ENCODE data around the gene CIB4.

CIB4 gene

DNA sequence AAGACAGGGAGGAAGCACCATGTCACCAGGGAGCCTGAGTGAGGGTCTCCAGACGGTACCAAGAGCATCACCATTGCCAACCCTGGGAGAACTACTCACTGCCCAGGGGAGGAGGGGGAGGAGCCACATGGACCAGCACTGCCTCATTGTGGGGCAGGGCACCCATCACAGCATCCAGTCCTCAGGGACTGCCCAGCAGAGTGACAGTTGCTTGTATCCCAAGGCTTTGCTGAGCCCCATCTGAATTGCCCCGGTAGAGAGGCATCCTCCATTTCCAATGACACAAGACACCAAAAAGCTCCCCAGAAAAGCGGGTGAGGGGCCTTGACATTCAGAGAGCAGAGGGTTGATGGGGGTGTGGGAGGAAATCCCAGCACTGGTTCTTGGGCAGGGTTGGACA lies 6.8 kb upstream of the CIB4 start:
- H3K9ac ChIP-seq (ENCODE audit: low read depth, low read length, poor library complexity), result peak overlapping the region; percentile 53
- H3K27me3 ChIP-seq (ENCODE audit: control insufficient read depth in 3 of 3, insufficient read depth in 3 of 3, low read depth in 1 of 3, low read length in 3 of 3), result peaks cover 0 to 7% (median 0%) of the 10 kb centered on the region in 3 experiments
- peak overlapping the region; percentile 32 for H3K18ac ChIP-seq (ENCODE audit: low read length)
- no peak overlapping the region for H2BK5ac ChIP-seq (ENCODE audit: low read length)
- no peak overlapping the region for H2BK120ac ChIP-seq (ENCODE audit: low read depth, low read length)
- H2BK12ac ChIP-seq (ENCODE audit: low read length), result peak overlapping the region; percentile 23
- H3K4me3 ChIP-seq (ENCODE audit: low read length in 2 of 2), result no peak overlapping the region
- WGBS, 2 donors (ENCODE audit: extremely low coverage in 2 of 2, insufficient read length in 2 of 2, insufficient replicate concordance in 1 of 2), result no CpG with 5 or more reads among the region's 3 CpGs
- no peak overlapping the region for H3K4ac ChIP-seq (ENCODE audit: low read length)
- DNase-seq (ENCODE audit: low spot score), result no peak
- peak overlapping the region; percentile 20 for H2AK5ac ChIP-seq (ENCODE audit: low read depth, low read length)
- H3K4me2 ChIP-seq (ENCODE audit: insufficient read depth, low read length, poor library complexity, severe bottlenecking), result no peak overlapping the region
- H3K36me3 ChIP-seq (replicated peaks in 1 of 2; ENCODE audit: control insufficient read depth in 2 of 2, insufficient read depth in 2 of 2, low read length in 2 of 2), result no peaks in the 10 kb centered on the region
- no peak overlapping the region for H3K23ac ChIP-seq (ENCODE audit: low read depth, low read length, poor library complexity)
- H2BK15ac ChIP-seq (ENCODE audit: low read length), result peak overlapping the region; percentile 53
- H4K91ac ChIP-seq (ENCODE audit: low read depth, low read length, poor library complexity), result no peak overlapping the region
- peaks cover 0 to 3% of the 10 kb centered on the region in 2 donors for H3K9me3 ChIP-seq (replicated peaks in 1 of 2; ENCODE audit: control insufficient read depth in 2 of 2, insufficient read depth in 1 of 2, low read depth in 1 of 2, low read length in 2 of 2)
- H3K27ac ChIP-seq (replicated peaks; ENCODE audit: low read length), result no peak overlapping the region
- no peak overlapping the region for H3K14ac ChIP-seq (ENCODE audit: low read length)
- no peak overlapping the region for H4K8ac ChIP-seq (ENCODE audit: low read depth, low read length)
- H3K4me1 ChIP-seq (ENCODE audit: control insufficient read depth in 2 of 2, insufficient read depth in 1 of 2, low read depth in 1 of 2, low read length in 2 of 2), result peaks cover 13 to 16% of the 10 kb centered on the region in 2 donors
- no peak overlapping the region for H2AFZ ChIP-seq (ENCODE audit: low read length)
- H3K79me1 ChIP-seq (ENCODE audit: low read depth, low read length), result no peaks in the 10 kb centered on the region

DNA sequence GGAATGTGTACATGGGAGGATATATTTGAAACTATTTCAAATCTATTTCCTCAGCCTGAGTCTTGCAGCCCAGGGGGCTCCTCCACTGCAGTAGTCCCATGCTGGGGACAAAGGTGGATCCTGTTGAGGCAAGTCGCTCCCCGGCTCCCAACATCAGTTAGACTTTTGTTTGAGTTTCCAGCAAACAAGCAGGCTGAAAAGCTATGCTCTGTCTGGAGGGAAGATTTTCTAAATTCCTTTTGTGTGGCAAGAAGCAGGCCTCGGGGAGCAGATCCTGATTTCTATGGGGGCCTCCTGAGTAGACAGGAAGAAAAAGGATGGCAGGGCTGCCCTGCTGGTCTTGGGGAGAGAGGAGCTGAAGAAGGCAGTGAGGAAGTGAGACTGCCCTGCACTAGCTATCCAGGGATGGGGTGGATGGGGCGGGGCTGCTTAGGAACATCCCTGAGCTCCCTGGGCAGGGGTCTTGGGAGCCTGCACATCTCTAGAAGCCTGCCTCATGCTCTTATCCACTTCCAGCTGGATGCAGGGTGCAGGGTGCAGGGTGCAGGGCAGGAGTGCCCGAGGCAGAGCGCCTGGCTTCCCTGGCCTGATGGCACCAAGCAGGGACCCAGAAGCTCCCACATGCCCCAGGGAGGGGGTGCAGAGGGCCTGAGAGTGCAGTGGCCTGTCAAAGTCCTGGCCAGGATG lies 6.0 kb upstream of the CIB4 start:
- peaks cover 14 to 19% of the 10 kb centered on the region in 2 donors for H3K4me1 ChIP-seq (ENCODE audit: control insufficient read depth in 2 of 2, insufficient read depth in 1 of 2, low read depth in 1 of 2, low read length in 2 of 2)

DNA sequence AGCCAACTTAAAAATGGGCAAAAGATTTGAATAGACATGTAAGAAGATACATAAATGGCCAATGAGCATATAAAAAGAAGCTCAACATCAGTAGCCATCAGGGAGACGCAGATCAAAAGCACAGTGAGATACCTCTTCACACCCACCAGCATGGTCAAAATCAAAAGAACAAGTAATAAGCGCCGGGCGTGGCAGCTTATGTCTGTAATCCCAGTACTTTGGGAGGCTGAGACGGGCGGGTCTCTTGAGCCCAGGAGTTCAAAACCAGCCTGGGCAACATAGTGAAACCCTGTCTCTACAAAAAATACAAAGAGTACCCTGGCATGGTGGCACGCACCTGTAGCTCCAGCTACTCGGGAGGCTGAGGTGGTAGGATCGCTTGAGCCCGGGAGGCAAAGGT lies 4.6 kb upstream of the CIB4 start:
- Histone ChIP-seq H3K79me1 (ENCODE audit: low read depth, low read length) (no peaks in the 10 kb centered on the region), H3K4me2 (ENCODE audit: insufficient read depth, low read length, poor library complexity, severe bottlenecking) (no peak overlapping the region), H3K9me3 (replicated peaks in 1 of 2; ENCODE audit: control insufficient read depth in 2 of 2, insufficient read depth in 1 of 2, low read depth in 1 of 2, low read length in 2 of 2) (peaks cover 0 to 3% of the 10 kb centered on the region in 2 donors), H3K9ac (ENCODE audit: low read depth, low read length, poor library complexity) (no peak overlapping the region), H3K18ac (ENCODE audit: low read length) (no peak overlapping the region), H2BK120ac (ENCODE audit: low read depth, low read length) (no peak overlapping the region), H3K4me1 (ENCODE audit: control insufficient read depth in 2 of 2, insufficient read depth in 1 of 2, low read depth in 1 of 2, low read length in 2 of 2) (peaks cover 14 to 21% of the 10 kb centered on the region in 2 donors), H3K4me3 (ENCODE audit: low read length in 2 of 2) (no peak overlapping the region), H3K27me3 (ENCODE audit: control insufficient read depth in 3 of 3, insufficient read depth in 3 of 3, low read depth in 1 of 3, low read length in 3 of 3) (peaks cover 0 to 12% (median 0%) of the 10 kb centered on the region in 3 experiments), H3K14ac (ENCODE audit: low read length) (no peak overlapping the region), H3K23ac (ENCODE audit: low read depth, low read length, poor library complexity) (no peak overlapping the region), H2BK5ac (ENCODE audit: low read length) (no peak overlapping the region), H3K36me3 (replicated peaks in 1 of 2; ENCODE audit: control insufficient read depth in 2 of 2, insufficient read depth in 2 of 2, low read length in 2 of 2) (no peaks in the 10 kb centered on the region), H3K27ac (replicated peaks; ENCODE audit: low read length) (no peak overlapping the region), H4K8ac (ENCODE audit: low read depth, low read length) (no peak overlapping the region), H2BK15ac (ENCODE audit: low read length) (no peak overlapping the region), H4K91ac (ENCODE audit: low read depth, low read length, poor library complexity) (no peak overlapping the region), H2AFZ (ENCODE audit: low read length) (no peak overlapping the region), H2BK12ac (ENCODE audit: low read length) (no peak overlapping the region), H3K4ac (ENCODE audit: low read length) (no peak overlapping the region), H2AK5ac (ENCODE audit: low read depth, low read length) (no peak overlapping the region)
- no peak for DNase-seq (ENCODE audit: low spot score)
- no CpG with 5 or more reads among the region's 10 CpGs for WGBS, 2 donors (ENCODE audit: extremely low coverage in 2 of 2, insufficient read length in 2 of 2, insufficient replicate concordance in 1 of 2)

More for the DNA sequence above, 6.0 kb upstream of the CIB4 start:
- no peak overlapping the region for H2BK15ac ChIP-seq (ENCODE audit: low read length)
- H3K4me3 ChIP-seq (ENCODE audit: low read length in 2 of 2), result peak overlapping the region in 1 of 2 donors; percentile 53
- H3K14ac ChIP-seq (ENCODE audit: low read length), result no peak overlapping the region
- H3K4ac ChIP-seq (ENCODE audit: low read length), result no peak overlapping the region
- no peak overlapping the region for H4K8ac ChIP-seq (ENCODE audit: low read depth, low read length)
- peak; percentile 49 for DNase-seq (ENCODE audit: low spot score)
- H3K36me3 ChIP-seq (replicated peaks in 1 of 2; ENCODE audit: control insufficient read depth in 2 of 2, insufficient read depth in 2 of 2, low read length in 2 of 2), result no peaks in the 10 kb centered on the region
- peak overlapping the region; percentile 73 for H3K27ac ChIP-seq (replicated peaks; ENCODE audit: low read length)
- no peak overlapping the region for H2BK5ac ChIP-seq (ENCODE audit: low read length)
- no peak overlapping the region for H3K23ac ChIP-seq (ENCODE audit: low read depth, low read length, poor library complexity)
- no peak overlapping the region for H3K9ac ChIP-seq (ENCODE audit: low read depth, low read length, poor library complexity)
- no peak overlapping the region for H3K4me2 ChIP-seq (ENCODE audit: insufficient read depth, low read length, poor library complexity, severe bottlenecking)
- peak overlapping the region; percentile 95 for H3K18ac ChIP-seq (ENCODE audit: low read length)
- peak overlapping the region; percentile 79 for H2AK5ac ChIP-seq (ENCODE audit: low read depth, low read length)
- H2AFZ ChIP-seq (ENCODE audit: low read length), result peak overlapping the region; percentile 76
- no peak overlapping the region for H4K91ac ChIP-seq (ENCODE audit: low read depth, low read length, poor library complexity)
- H2BK12ac ChIP-seq (ENCODE audit: low read length), result peak overlapping the region; percentile 2
- H3K27me3 ChIP-seq (ENCODE audit: control insufficient read depth in 3 of 3, insufficient read depth in 3 of 3, low read depth in 1 of 3, low read length in 3 of 3), result peaks cover 0 to 12% (median 0%) of the 10 kb centered on the region in 3 experiments
- no peak overlapping the region for H2BK120ac ChIP-seq (ENCODE audit: low read depth, low read length)
- H3K79me1 ChIP-seq (ENCODE audit: low read depth, low read length), result no peaks in the 10 kb centered on the region
- no CpG with 5 or more reads among the region's 6 CpGs for WGBS, 2 donors (ENCODE audit: extremely low coverage in 2 of 2, insufficient read length in 2 of 2, insufficient replicate concordance in 1 of 2)
- H3K9me3 ChIP-seq (replicated peaks in 1 of 2; ENCODE audit: control insufficient read depth in 2 of 2, insufficient read depth in 1 of 2, low read depth in 1 of 2, low read length in 2 of 2), result peaks cover 0 to 3% of the 10 kb centered on the region in 2 donors

DNA sequence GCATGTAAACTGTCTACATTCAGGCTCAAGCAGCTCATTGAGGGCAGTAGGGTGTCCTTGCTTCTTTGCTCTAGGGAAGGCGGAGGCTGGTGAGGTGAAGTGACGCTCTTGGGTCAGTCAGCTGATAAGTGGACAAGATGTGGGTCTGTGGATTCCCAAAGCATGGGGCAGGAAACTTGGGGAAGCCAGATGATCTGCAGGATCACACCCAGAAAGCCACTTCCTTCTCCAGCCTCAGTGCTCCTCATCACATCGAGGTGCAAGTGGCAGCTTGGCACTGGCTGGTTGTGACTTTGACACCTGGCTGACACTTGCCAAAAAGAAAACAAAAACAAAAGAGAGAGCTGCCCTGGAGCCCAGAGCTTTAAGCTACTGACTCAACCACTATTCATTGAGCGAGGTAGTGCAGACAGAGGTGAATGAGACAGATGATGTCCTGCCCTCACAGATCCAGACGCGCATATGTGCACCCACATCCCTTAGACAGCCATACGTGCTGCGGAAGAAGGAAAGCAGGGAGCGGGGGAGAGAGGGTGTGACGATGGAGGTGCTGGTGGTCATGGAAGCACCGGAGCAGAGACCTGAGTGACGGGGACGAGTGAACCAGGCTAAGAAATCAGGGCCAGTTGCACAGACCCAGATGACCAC lies 3.1 kb upstream of the CIB4 start:
- H3K9me3 ChIP-seq (replicated peaks in 1 of 2; ENCODE audit: control insufficient read depth in 2 of 2, insufficient read depth in 1 of 2, low read depth in 1 of 2, low read length in 2 of 2), result peaks cover 0 to 3% of the 10 kb centered on the region in 2 donors
- H3K14ac ChIP-seq (ENCODE audit: low read length), result no peak overlapping the region
- peaks cover 0 to 12% (median 0%) of the 10 kb centered on the region in 3 experiments for H3K27me3 ChIP-seq (ENCODE audit: control insufficient read depth in 3 of 3, insufficient read depth in 3 of 3, low read depth in 1 of 3, low read length in 3 of 3)
- DNase-seq (ENCODE audit: low spot score), result no peak
- H3K18ac ChIP-seq (ENCODE audit: low read length), result no peak overlapping the region
- H2BK12ac ChIP-seq (ENCODE audit: low read length), result peak overlapping the region; percentile 65
- H2AK5ac ChIP-seq (ENCODE audit: low read depth, low read length), result no peak overlapping the region
- H3K4me2 ChIP-seq (ENCODE audit: insufficient read depth, low read length, poor library complexity, severe bottlenecking), result no peak overlapping the region
- no peak overlapping the region for H4K8ac ChIP-seq (ENCODE audit: low read depth, low read length)
- no peak overlapping the region for H2BK5ac ChIP-seq (ENCODE audit: low read length)
- no peak overlapping the region for H3K9ac ChIP-seq (ENCODE audit: low read depth, low read length, poor library complexity)
- no CpG with 5 or more reads among the region's 13 CpGs for WGBS, 2 donors (ENCODE audit: extremely low coverage in 2 of 2, insufficient read length in 2 of 2, insufficient replicate concordance in 1 of 2)
- H3K23ac ChIP-seq (ENCODE audit: low read depth, low read length, poor library complexity), result no peak overlapping the region
- H3K27ac ChIP-seq (replicated peaks; ENCODE audit: low read length), result no peak overlapping the region
- H3K4me3 ChIP-seq (ENCODE audit: low read length in 2 of 2), result peak overlapping the region in 1 of 2 donors; percentile 27
- no peak overlapping the region for H4K91ac ChIP-seq (ENCODE audit: low read depth, low read length, poor library complexity)
- H2BK15ac ChIP-seq (ENCODE audit: low read length), result no peak overlapping the region
- no peak overlapping the region for H3K4ac ChIP-seq (ENCODE audit: low read length)
- H3K4me1 ChIP-seq (ENCODE audit: control insufficient read depth in 2 of 2, insufficient read depth in 1 of 2, low read depth in 1 of 2, low read length in 2 of 2), result peaks cover 27 to 29% of the 10 kb centered on the region in 2 donors
- no peak overlapping the region for H2BK120ac ChIP-seq (ENCODE audit: low read depth, low read length)
- no peaks in the 10 kb centered on the region for H3K79me1 ChIP-seq (ENCODE audit: low read depth, low read length)
- H2AFZ ChIP-seq (ENCODE audit: low read length), result no peak overlapping the region
- no peaks in the 10 kb centered on the region for H3K36me3 ChIP-seq (replicated peaks in 1 of 2; ENCODE audit: control insufficient read depth in 2 of 2, insufficient read depth in 2 of 2, low read length in 2 of 2)

Measured in neuronal stem cell (in vitro differentiated cells).